Neural cell (in vitro differentiated cells): ENCODE measurements around the gene RNF225.

Experiments
- EP300 ChIP-seq: fragments of 450-650 bp; conservative IDR thresholded peaks from 2 replicates; pipeline ENCODE4 v1.6.1; 2014; ENCODE audit warnings: antibody characterized with exemption, mild to moderate bottlenecking, moderate library complexity; ENCODE audit not compliant: poor library complexity, severe bottlenecking
- EZH2 ChIP-seq: fragments of 200-600, 300-800 bp; shearing (Covaris generic), sonication (generic); IDR thresholded peaks from 2 replicates; pipeline ENCODE4 v1.6.1; 2014; ENCODE audit warnings: antibody characterized with exemption, low read length, borderline replicate concordance, mild to moderate bottlenecking; ENCODE audit not compliant: insufficient read depth, poor library complexity, severe bottlenecking
- POLR2AphosphoS5 ChIP-seq: IDR thresholded peaks from 2 replicates; pipeline ENCODE4 v1.6.1; 2012
- RAD21 ChIP-seq: fragments of 450-650 bp; conservative IDR thresholded peaks from 2 replicates; pipeline ENCODE4 v1.6.1; 2014; ENCODE audit warnings: antibody characterized with exemption, mild to moderate bottlenecking, moderate library complexity
- TAF1 ChIP-seq: IDR thresholded peaks from 2 replicates; pipeline ENCODE4 v1.6.1; 2012; ENCODE audit warnings: low read depth
- TF ChIP-seq, protein P1 (sequence below): fragments of 450-650 bp; IDR thresholded peaks from 2 replicates; pipeline ENCODE4 v1.5.1; 2014; ENCODE audit warnings: antibody characterized with exemption, mild to moderate bottlenecking, moderate library complexity; ENCODE audit not compliant: poor library complexity, severe bottlenecking
- TF ChIP-seq, protein P2 (sequence below): IDR thresholded peaks from 2 replicates; pipeline ENCODE4 v1.6.1; 2012; ENCODE audit warnings: borderline replicate concordance

DNA sequence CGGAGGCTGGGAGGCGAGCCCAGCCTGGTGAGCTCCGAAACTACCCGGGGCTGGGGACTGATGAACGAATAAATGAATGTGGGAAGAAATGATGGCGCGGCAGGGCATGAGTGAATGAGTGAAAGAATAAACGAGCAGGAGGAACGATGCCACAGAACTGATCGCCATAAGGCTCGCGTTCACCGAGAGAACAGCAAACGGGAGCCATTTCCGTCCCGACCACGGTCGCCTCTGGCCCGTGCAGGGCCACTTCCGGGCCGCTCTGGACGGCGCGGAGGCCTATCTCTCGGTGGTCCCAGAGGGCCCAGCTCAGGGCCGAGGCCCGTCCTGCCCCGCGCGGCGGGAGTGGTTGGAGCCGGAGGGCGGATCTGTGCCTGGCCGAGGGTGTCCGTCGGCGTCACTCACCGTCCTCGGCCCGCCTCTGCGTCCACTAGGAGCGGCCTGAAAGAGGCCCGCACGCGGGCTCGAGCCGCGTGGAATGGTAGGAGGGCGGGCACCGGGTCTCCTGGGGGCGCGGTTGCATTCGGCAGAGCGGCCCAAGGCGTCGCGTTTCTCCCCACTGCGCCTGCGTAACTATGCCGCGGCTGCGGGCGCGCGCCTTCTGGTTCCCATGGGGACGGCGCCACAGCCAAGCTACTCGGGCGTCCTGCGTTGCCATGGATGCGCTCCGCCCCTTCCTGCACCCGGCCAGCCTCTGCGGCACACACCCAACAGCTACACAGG is 33.0 kb upstream of the RNF225 start, which contains the start of gene ZNF497:
- TF ChIP-seq, protein P1, sequence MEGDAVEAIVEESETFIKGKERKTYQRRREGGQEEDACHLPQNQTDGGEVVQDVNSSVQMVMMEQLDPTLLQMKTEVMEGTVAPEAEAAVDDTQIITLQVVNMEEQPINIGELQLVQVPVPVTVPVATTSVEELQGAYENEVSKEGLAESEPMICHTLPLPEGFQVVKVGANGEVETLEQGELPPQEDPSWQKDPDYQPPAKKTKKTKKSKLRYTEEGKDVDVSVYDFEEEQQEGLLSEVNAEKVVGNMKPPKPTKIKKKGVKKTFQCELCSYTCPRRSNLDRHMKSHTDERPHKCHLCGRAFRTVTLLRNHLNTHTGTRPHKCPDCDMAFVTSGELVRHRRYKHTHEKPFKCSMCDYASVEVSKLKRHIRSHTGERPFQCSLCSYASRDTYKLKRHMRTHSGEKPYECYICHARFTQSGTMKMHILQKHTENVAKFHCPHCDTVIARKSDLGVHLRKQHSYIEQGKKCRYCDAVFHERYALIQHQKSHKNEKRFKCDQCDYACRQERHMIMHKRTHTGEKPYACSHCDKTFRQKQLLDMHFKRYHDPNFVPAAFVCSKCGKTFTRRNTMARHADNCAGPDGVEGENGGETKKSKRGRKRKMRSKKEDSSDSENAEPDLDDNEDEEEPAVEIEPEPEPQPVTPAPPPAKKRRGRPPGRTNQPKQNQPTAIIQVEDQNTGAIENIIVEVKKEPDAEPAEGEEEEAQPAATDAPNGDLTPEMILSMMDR = no peak
- TF ChIP-seq TAF1 (peak; percentile 68), EP300 (peak; percentile 39), RAD21 (no peak), POLR2AphosphoS5 (peak; percentile 73), EZH2 (no peak)
- TF ChIP-seq, protein P2, sequence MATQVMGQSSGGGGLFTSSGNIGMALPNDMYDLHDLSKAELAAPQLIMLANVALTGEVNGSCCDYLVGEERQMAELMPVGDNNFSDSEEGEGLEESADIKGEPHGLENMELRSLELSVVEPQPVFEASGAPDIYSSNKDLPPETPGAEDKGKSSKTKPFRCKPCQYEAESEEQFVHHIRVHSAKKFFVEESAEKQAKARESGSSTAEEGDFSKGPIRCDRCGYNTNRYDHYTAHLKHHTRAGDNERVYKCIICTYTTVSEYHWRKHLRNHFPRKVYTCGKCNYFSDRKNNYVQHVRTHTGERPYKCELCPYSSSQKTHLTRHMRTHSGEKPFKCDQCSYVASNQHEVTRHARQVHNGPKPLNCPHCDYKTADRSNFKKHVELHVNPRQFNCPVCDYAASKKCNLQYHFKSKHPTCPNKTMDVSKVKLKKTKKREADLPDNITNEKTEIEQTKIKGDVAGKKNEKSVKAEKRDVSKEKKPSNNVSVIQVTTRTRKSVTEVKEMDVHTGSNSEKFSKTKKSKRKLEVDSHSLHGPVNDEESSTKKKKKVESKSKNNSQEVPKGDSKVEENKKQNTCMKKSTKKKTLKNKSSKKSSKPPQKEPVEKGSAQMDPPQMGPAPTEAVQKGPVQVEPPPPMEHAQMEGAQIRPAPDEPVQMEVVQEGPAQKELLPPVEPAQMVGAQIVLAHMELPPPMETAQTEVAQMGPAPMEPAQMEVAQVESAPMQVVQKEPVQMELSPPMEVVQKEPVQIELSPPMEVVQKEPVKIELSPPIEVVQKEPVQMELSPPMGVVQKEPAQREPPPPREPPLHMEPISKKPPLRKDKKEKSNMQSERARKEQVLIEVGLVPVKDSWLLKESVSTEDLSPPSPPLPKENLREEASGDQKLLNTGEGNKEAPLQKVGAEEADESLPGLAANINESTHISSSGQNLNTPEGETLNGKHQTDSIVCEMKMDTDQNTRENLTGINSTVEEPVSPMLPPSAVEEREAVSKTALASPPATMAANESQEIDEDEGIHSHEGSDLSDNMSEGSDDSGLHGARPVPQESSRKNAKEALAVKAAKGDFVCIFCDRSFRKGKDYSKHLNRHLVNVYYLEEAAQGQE = peak; percentile 69
